GM12878 (cell line): ENCODE results near the gene CCNH. TPM values are rescaled to one million over a fixed set of nuclear protein-coding genes. Genes with fewer than 3 reads are reported as not detected.

Experiments used
- ATAC-seq: fragments of 200-7000 bp; cut with Tn5 transposase; 3 replicates; pipeline ENCODE4 v1.9.1; 2020; ENCODE audit warnings: mild to moderate bottlenecking, moderate library complexity
- BruUV-seq: library from RNA; stranded (reverse); fragments of 400-500 nt; replicated peaks from 2 replicates; lab custom pipeline; 2021; lab: Mats Ljungman, UMichigan
- CTCF ChIA-PET: fragments of 300-600 bp; sonication (Branson Sonifier 250); formaldehyde crosslinking; extraction: SDS; loops from one replicate; lab custom pipeline; 2021; ENCODE audit warnings: inconsistent platforms; lab: Yijun Ruan, JAX
- POLR2A ChIA-PET: fragments of 350-600 bp; formaldehyde crosslinking; extraction: SDS; loops from one replicate; lab custom pipeline; 2021; ENCODE audit warnings: inconsistent platforms; lab: Charles Lee
- RAD21 ChIA-PET: fragments of 300-600 bp; sonication (Branson Sonifier 250); formaldehyde crosslinking; loops from one replicate; lab custom pipeline; 2023; ENCODE audit warnings: antibody characterized with exemption; ENCODE audit not compliant: unreplicated experiment; lab: Charles Lee
- SMC1A ChIA-PET: fragments of 300-600 bp; sonication (Branson Sonifier 250); formaldehyde crosslinking; loops from one replicate; lab custom pipeline; 2023; ENCODE audit not compliant: unreplicated experiment, uncharacterized antibody; lab: Charles Lee
- DNase-seq: peaks from one replicate; pipeline ENCODE4 v3.0.0-alpha.2; 2011; ENCODE audit warnings: low read depth, low spot score
- FAIRE-seq: peaks from 3 replicates; lab custom pipeline; 2011; peaks lifted over from hg19 to GRCh38; lab: Jason Lieb, UNC
- H2AFZ ChIP-seq: 2 replicates; pipeline ENCODE4 v1.6.0; 2011; ENCODE audit warnings: low read depth, low read length, control low read depth; ENCODE audit not compliant: control insufficient read depth
- H3K27ac ChIP-seq: 2 replicates; pipeline ENCODE4 v1.5.1; 2011; ENCODE audit warnings: control low read depth; ENCODE audit not compliant: control insufficient read depth, insufficient read depth
- H3K27me3 ChIP-seq, 2 experiments: replicated peaks in 1 of 2; 2 replicates each; pipeline versions ENCODE4 v1.6.0 to v1.6.1; 2011; ENCODE audit warnings: low read length in 1 of 2; ENCODE audit not compliant: control insufficient read depth in 2 of 2, insufficient read depth in 2 of 2
- H3K36me3 ChIP-seq, 2 experiments: 2 replicates each; pipeline ENCODE4 v1.5.1; 2011; ENCODE audit warnings: low read length in 1 of 2; ENCODE audit not compliant: control insufficient read depth in 2 of 2, insufficient read depth in 2 of 2
- H3K4me1 ChIP-seq: 2 replicates; pipeline ENCODE4 v1.6.1; 2011; ENCODE audit warnings: mild to moderate bottlenecking, low read length, moderate library complexity, mixed read lengths; ENCODE audit not compliant: control insufficient read depth, insufficient read depth
- H3K4me2 ChIP-seq: 2 replicates; pipeline ENCODE4 v1.6.0; 2011; ENCODE audit warnings: control low read depth; ENCODE audit not compliant: control insufficient read depth, insufficient read depth
- H3K4me3 ChIP-seq: fragments of 200-600 bp; sonication (generic); 2 replicates; pipeline ENCODE4 v1.5.1; 2016
- H3K79me2 ChIP-seq: 2 replicates; pipeline ENCODE4 v1.6.0; 2011; ENCODE audit warnings: low read length; ENCODE audit not compliant: control insufficient read depth, insufficient read depth
- H3K9ac ChIP-seq: 2 replicates; pipeline ENCODE4 v1.8.0; 2011; ENCODE audit warnings: low read length, control low read depth, mixed read lengths; ENCODE audit not compliant: control insufficient read depth, insufficient read depth
- H3K9me3 ChIP-seq: replicated peaks from 3 replicates; pipeline ENCODE4 v1.5.1; 2011; ENCODE audit warnings: mild to moderate bottlenecking, low read length; ENCODE audit not compliant: control insufficient read depth, insufficient read depth
- H4K20me1 ChIP-seq: 2 replicates; pipeline ENCODE4 v1.6.0; 2011; ENCODE audit not compliant: control insufficient read depth, insufficient read depth
- CUX1 ChIP-seq: IDR thresholded peaks from 2 replicates; pipeline ENCODE4 v1.6.1; 2012; ENCODE audit warnings: improper control_type of control experiment, low read depth, low read length; ENCODE audit not compliant: insufficient replicate concordance
- EP300 ChIP-seq, 2 experiments: fragments of 150-350 bp in 1 of 2; IDR thresholded peaks; 2 replicates each; pipeline ENCODE4 v1.6.1; 2011 to 2012; ENCODE audit warnings: low read depth in 2 of 2, low read length in 2 of 2, borderline replicate concordance in 1 of 2, improper control_type of control experiment in 1 of 2, inconsistent platforms in 1 of 2; ENCODE audit not compliant: control insufficient read depth in 1 of 2
- GATAD2B ChIP-seq: fragments of 450-650 bp; conservative IDR thresholded peaks from 2 replicates; pipeline ENCODE4 v1.6.1; 2017; ENCODE audit warnings: low read depth, mild to moderate bottlenecking, moderate library complexity
- KLF5 ChIP-seq: fragments of 450-650 bp; IDR thresholded peaks from 2 replicates; pipeline ENCODE4 v1.6.1; 2014; ENCODE audit warnings: mild to moderate bottlenecking; ENCODE audit not compliant: partially characterized antibody
- NFYB ChIP-seq: IDR thresholded peaks from 2 replicates; pipeline ENCODE4 v1.6.1; 2011; ENCODE audit warnings: low read depth, mild to moderate bottlenecking, low read length, improper control_type of control experiment, moderate library complexity; ENCODE audit not compliant: insufficient read depth
- POU2F2 ChIP-seq: IDR thresholded peaks from 3 replicates; pipeline ENCODE4 v1.6.1; 2011; ENCODE audit warnings: low read depth, mild to moderate bottlenecking, low read length, borderline replicate concordance
- PRDM15 ChIP-seq: fragments of 450-650 bp; formaldehyde crosslinking; IDR thresholded peaks from 2 replicates; pipeline ENCODE4 v1.4.0; 2020; ENCODE audit warnings: mild to moderate bottlenecking, moderate library complexity
- RELA ChIP-seq: fragments of 450-650 bp; IDR thresholded peaks from 2 replicates; pipeline ENCODE4 v1.8.0; 2014; ENCODE audit warnings: borderline replicate concordance; ENCODE audit not compliant: partially characterized antibody
- SREBF1 ChIP-seq: IDR thresholded peaks from 2 replicates; pipeline ENCODE4 v1.6.1; 2012; ENCODE audit warnings: mild to moderate bottlenecking, low read length
- in situ Hi-C: fragments of 300-500 bp; cut with MboI; formaldehyde crosslinking; loops from 9 replicates; pipeline ENCODE4 v1.14.3; 2018; ENCODE audit warnings: mixed read lengths
- intact Hi-C: fragments of 100-400 bp; cut with micrococcal nuclease; formaldehyde crosslinking; loops from one replicate; pipeline ENCODE4 v1.14.2; 2022; ENCODE audit not compliant: unreplicated experiment
- polyA plus RNA-seq, 11 experiments: library from polyadenylated mRNA; depleted of rRNA in 4 of 11; unstranded in 6 of 11; stranded (reverse) in 5 of 11; fragments of >200 nt; fragmentation: Nextera tagmentation in 4 of 11; fragmentation: Illumina TruSeq in 1 of 11; extraction: Ambion mirVana in 4 of 11; extraction: Trizol in 1 of 11; gene quantifications; 1 replicate in 1 of 11; 2 replicates in 10 of 11; pipeline versions ENCODE4 v1.2.1 to v1.2.3, GENCODE V29; 2011 to 2016; ENCODE audit warnings: inconsistent platforms in 2 of 11, missing spikeins in 2 of 11, low read depth in 1 of 11
- total RNA-seq, 4 experiments: library from RNA; depleted of rRNA in 3 of 4; stranded (reverse); fragments of >200 nt in 3 of 4; fragmentation: Illumina TruSeq in 1 of 4; extraction: Trizol in 1 of 4; gene quantifications; 2 replicates each; pipeline versions ENCODE4 v1.2.1 to v1.2.3, GENCODE V29; 2013 to 2021
- TF ChIP-seq, protein P1 (sequence below): fragments of 150-350 bp; IDR thresholded peaks from 2 replicates; pipeline ENCODE4 v1.6.1; 2016; ENCODE audit warnings: low read depth, low read length

Gene CCNH
- total and polyA plus RNA-seq, 10 of the 15 experiments (the other 5 are each of a cell fraction or from before 2014, with no cell fraction given), result 43.9 to 116 (median 81.4) TPM

GRCh38 chr5:87401626-87402025 is 11.1 kb downstream of the CCNH start:
- no peaks in the 10 kb centered on the region for H3K27me3 ChIP-seq
- H2AFZ ChIP-seq, result no peak overlapping the region
- ATAC-seq (no peak), FAIRE-seq (no peak), DNase-seq (no peak)
- no peak overlapping the region for H3K4me2 ChIP-seq
- ChIA-PET RAD21 (interaction anchor here (1.1 to 4.3 kb wide), 3 partner anchors 278 to 331 kb away, joined by 3 to 70 read pairs (median 6); no protein-coding TSS in a partner anchor), CTCF (interaction anchor here (0.6 to 5.9 kb wide), 10 partner anchors 10 to 427 kb away, joined by 3 to 121 read pairs (median 15); partner anchors contain the start of gene CCNH), SMC1A (interaction anchor here (1.0 to 5.1 kb wide), 6 partner anchors 9 to 415 kb away, joined by 3 to 94 read pairs (median 10); partner anchors contain the start of gene CCNH), POLR2A (interaction anchor here (1.0 kb wide), 1 partner anchor 11 kb away, joined by 3 read pairs; the partner anchor contains the start of gene CCNH)
- peaks cover 3 to 28% of the 10 kb centered on the region in 2 experiments for H3K36me3 ChIP-seq
- H3K4me1 ChIP-seq, result no peaks in the 10 kb centered on the region
- H3K4me3 ChIP-seq, result no peak overlapping the region
- H4K20me1 ChIP-seq, result no peaks in the 10 kb centered on the region
- peaks cover 2% of the 10 kb centered on the region; the same call in 1 of the 2 replicates for H3K79me2 ChIP-seq
- in situ Hi-C loops (loop anchor here (25.0 kb wide), 1 partner anchor 789 kb away; the partner anchor contains the start of gene COX7C), intact Hi-C loops (loop anchor here (2.0 to 10.0 kb wide), 4 partner anchors 134 to 517 kb away; partner anchors contain the start of gene RASA1)
- no peak overlapping the region for H3K27ac ChIP-seq
- no peak overlapping the region for H3K9ac ChIP-seq
- no peaks in the 10 kb centered on the region; the same call in 2 of the 3 replicates for H3K9me3 ChIP-seq
- BruUV-seq, result no TSS peak
- TF ChIP-seq CUX1 (no peak), GATAD2B (no peak), SREBF1 (no peak), NFYB (no peak), RELA (no peak), PRDM15 (CRISPR knock-in tag) (no peak), POU2F2 (no peak), EP300 (IDR thresholded peaks at IDR 0.05; ENCODE audit: borderline replicate concordance in 1 of 2, control insufficient read depth in 1 of 2, low read depth in 2 of 2, low read length in 2 of 2) (no peak), KLF5 (no peak)
- TF ChIP-seq, protein P1, sequence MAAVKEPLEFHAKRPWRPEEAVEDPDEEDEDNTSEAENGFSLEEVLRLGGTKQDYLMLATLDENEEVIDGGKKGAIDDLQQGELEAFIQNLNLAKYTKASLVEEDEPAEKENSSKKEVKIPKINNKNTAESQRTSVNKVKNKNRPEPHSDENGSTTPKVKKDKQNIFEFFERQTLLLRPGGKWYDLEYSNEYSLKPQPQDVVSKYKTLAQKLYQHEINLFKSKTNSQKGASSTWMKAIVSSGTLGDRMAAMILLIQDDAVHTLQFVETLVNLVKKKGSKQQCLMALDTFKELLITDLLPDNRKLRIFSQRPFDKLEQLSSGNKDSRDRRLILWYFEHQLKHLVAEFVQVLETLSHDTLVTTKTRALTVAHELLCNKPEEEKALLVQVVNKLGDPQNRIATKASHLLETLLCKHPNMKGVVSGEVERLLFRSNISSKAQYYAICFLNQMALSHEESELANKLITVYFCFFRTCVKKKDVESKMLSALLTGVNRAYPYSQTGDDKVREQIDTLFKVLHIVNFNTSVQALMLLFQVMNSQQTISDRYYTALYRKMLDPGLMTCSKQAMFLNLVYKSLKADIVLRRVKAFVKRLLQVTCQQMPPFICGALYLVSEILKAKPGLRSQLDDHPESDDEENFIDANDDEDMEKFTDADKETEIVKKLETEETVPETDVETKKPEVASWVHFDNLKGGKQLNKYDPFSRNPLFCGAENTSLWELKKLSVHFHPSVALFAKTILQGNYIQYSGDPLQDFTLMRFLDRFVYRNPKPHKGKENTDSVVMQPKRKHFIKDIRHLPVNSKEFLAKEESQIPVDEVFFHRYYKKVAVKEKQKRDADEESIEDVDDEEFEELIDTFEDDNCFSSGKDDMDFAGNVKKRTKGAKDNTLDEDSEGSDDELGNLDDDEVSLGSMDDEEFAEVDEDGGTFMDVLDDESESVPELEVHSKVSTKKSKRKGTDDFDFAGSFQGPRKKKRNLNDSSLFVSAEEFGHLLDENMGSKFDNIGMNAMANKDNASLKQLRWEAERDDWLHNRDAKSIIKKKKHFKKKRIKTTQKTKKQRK, result no peak
